HK-2 (cell line): Measurements from ENCODE around the gene PCP4L1.
"Not testable (repeated sequence)": the region's sequence is repeated elsewhere in the genome, so short reads cannot be mapped to it uniquely, and the experiment has no call there.

Experiments used
- DNase-seq: peaks from one replicate; pipeline ENCODE4 v3.0.0-alpha.2; 2018; ENCODE audit not compliant: unreplicated experiment

PCP4L1 gene

DNA sequence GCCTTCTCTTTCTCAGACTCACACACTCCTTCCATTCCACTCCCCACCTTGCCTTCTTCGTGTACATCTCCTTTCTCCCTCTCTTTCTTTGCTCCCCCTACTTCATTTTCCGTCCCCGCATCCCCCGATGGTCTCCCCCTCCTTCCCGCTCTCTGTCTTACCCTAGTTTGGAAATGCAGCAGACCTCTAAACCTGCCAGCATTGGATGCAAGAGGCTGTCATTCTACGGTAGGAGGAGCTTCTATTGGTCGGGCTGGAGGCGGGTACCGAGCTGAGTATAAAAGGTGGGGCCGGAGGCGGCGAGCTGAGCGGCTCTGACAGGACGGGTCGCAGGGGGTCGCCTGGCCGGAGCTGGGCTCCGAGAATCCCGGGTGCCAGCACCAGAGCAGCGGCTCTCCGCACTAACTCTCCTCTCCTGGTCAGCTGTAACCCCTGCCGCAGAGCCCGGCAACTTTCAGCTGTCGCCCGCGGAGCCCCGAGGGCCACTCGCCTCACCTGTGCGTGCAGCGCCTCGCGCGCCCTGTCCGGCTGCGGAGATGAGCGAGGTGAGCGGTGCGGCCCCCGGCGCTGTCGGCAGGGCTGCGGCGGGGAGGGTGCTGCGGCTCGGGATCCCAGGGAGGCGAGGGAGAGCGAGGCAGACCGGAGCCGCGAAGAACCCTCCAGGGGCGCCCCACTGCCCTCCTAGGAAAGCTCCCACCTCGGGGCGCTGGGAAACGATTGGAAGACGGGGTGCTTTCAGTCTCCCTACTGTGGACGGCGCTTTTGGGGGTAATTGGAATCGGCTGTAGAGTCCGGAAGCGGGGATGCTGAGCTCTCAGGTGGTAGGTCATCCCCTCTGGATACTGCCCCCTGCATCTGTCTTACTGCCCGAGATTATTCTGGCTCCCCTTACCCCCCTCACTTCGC lies at the start of gene PCP4L1:
TSS of gene PCP4L1 (plus strand) at position 307 of the 906 bp plus-strand sequence. CDS start at position 537, 230 bp downstream.
- DNase-seq: no peak

DNA sequence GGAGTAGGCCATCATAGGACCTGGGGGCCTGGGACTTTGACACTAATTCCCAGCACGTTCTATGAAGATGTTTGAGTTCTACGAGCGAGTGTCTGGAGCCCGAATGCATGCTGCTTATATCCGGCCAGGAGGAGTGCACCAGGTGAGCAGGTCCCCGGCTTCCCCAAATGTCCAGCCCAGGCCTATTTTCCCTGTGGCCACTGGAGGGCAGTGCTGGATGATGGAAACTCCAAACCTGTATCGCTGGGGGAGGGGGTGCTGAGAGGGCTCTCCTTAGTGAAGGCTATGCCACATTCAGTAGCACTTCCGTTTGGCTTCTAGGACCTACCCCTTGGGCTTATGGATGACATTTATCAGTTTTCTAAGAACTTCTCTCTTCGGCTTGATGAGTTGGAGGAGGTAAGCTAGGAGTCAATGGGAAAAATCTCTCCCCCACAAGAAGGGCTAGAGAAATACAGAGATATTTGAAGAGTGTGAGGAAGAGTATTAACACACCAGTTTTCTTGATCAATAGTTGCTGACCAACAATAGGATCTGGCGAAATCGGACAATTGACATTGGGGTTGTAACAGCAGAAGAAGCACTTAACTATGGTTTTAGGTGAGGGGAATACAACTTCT lies 48.6 kb upstream of the PCP4L1 start:
- peak; percentile 76 for DNase-seq

DNA sequence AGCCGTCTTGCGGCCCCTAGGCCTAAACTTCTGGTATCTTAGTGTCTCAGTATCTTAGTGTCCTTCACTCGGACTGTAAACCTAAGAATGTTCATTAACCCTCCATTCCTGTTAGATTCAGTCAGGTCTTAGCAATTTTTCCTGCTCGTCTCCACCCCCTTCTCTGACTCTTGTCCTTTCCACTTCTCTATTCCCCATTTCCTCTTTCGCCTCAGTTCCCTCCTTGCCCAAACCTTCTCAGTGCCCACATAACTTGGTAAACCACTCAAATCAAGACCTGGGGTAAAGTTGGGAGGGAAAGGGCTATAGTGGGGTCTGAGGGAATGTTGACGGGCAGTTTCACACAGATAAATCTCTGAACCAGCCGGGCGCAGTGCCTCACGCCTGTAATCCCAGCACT lies 44.2 kb upstream of the PCP4L1 start:
- DNase-seq: no peak

DNA sequence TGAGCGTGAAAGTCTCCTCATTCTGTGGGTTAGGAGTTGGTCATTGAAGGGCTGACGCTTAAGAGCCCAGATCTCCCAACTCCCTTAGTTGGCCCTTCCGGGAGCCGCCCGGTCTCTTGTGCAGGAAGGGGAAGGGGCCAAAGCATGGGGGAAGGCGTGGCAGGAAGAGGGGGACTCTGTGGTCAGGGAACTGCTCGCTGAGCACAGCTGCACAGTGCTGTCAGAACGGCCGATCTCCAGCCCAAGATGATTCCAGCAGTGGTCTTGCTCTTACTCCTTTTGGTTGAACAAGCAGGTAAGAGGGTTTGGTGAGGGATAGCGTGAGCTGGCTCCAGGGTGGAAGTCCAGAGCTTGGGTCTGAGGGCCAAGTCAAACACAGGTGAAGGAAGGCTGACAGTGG lies 43.5 kb upstream of the PCP4L1 start, which contains the start of gene FCER1G:
TSS of gene FCER1G (plus strand) at position 220 of the 400 bp plus-strand sequence. CDS start at position 247, 27 bp downstream.
- DNase-seq: no peak

DNA sequence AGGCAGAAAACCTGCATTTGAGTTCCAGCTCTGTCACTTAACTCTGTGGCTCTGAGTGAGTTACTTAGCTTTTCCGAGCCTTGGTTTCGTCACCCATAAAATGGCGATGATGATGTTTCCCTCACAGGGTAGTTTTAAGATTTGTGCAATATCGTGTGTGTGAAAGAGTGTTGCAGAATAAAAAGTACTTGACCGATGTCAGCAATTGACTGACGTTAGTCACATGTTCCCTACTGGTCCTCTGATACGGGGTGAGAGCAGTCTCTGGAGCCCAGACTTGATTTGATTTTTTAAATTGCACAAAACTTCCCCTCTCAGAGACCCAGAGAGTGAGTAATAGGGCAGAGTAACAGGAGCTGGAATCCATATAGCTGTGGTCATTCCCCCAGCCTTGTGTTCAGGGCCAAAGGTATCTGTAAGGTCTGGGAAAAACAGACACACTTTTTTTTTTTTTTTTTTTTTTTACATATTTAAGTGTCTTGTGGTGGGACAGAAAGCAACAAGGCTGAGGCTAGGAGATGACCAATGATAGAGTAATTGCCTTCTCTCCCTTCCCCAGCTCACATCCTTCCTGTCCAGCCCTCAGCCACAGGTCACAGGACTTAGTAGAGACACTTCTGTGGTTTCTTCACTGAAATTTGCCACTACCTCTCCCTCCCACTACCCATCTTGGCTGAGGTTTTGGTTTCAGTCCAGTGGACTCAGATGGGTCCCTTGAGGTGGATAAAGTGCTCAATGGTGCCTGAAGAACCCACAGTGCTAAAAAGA lies 41.4 kb upstream of the PCP4L1 start:
- DNase-seq: peak; percentile 67

DNA sequence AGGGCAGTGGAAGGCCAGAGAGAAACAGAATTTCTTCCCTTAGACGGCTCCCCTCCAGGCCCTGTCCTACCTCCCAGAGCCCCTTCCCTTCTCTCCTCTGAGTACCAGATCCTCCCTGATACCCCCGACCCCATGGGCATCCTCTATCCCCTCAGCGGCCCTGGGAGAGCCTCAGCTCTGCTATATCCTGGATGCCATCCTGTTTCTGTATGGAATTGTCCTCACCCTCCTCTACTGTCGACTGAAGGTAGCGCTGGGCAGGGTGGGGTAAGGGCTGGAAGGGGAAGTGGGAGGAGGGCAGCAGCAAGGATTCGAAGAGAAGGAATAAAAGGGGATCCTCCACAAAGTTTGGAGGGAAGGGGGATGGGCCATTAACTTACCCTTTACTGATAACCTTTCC lies 40.7 kb upstream of the PCP4L1 start:
- no peak for DNase-seq

DNA sequence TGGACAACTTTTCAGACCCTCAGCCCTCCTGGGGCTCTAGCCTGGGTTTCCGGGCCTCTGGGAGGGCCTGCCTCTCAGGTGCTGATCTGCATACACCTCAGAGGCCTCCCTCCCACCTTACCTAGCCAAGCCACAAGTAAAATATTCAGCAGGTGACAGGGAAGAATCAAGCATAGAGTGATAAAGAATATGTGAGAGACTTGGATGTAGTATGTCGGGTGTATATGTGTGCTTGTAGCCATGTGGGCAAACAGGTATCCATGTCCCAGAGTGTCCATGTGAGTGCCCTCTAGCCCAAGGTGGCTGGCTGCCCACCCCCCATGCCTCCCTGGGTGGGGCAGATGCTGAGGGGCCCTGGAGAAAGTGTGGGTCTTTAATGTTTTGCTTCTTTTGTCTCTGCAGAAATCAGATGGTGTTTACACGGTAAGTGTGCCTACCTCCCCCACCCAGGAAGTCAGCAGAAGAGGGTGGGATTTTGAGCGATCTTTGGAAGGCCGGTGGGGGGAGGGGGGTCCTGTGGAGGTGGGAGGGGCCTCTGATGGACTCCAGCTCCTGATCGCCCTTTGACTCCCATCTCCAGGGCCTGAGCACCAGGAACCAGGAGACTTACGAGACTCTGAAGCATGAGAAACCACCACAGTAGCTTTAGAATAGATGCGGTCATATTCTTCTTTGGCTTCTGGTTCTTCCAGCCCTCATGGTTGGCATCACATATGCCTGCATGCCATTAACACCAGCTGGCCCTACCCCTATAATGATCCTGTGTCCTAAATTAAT lies 40.1 kb upstream of the PCP4L1 start:
- DNase-seq: no peak

DNA sequence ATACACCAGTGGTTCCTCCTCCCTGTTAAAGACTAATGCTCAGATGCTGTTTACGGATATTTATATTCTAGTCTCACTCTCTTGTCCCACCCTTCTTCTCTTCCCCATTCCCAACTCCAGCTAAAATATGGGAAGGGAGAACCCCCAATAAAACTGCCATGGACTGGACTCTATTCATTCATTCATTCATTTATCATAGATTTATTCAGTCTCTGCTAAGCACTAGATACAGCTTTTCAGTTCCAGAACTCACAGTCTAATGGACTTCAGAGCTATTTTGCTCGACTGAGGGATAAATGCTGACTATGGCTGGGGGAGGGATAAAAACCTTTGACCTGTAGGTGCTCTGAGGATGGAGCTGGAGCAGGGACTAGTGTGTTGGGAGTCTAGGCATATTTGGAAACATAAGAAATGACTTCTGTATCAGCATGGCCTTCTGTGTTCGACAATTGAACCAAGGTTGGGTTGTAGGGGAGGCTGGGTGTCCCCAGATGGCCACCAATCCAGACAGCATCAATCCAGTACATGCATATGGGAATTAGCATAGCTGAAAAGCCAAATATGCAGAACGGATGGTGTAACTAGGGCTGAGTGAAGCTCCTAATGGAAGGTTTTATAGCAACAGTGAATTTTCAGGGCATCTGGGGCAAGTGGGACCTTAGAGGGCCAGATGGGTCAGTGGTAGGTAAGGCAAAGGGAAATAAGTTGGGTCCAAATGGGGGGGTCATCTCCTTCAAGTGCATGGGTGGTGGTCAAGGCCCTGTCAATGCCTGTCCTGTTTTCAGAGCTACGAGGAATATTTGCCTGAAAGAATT lies 39.3 kb upstream of the PCP4L1 start:
- no peak for DNase-seq

DNA sequence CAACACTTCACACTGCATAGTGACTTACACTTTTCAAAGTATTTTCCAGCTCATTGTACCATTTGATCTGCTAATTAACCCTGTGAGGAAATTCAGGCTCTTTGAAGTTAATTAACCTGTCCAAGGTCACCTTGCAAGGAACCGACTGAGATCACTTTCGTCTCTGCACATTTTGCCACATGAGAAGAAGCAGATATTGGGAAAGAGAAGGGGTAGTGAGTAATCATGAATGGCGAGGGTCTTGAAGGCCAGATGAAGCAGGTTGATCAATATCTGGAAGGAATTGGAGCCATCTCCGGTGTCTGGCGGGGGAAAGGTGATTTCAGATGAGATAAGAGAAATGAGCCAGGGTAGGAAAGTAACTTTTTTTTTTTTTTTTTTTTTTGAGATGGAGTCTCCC lies 38.5 kb upstream of the PCP4L1 start:
- DNase-seq: no peak

DNA sequence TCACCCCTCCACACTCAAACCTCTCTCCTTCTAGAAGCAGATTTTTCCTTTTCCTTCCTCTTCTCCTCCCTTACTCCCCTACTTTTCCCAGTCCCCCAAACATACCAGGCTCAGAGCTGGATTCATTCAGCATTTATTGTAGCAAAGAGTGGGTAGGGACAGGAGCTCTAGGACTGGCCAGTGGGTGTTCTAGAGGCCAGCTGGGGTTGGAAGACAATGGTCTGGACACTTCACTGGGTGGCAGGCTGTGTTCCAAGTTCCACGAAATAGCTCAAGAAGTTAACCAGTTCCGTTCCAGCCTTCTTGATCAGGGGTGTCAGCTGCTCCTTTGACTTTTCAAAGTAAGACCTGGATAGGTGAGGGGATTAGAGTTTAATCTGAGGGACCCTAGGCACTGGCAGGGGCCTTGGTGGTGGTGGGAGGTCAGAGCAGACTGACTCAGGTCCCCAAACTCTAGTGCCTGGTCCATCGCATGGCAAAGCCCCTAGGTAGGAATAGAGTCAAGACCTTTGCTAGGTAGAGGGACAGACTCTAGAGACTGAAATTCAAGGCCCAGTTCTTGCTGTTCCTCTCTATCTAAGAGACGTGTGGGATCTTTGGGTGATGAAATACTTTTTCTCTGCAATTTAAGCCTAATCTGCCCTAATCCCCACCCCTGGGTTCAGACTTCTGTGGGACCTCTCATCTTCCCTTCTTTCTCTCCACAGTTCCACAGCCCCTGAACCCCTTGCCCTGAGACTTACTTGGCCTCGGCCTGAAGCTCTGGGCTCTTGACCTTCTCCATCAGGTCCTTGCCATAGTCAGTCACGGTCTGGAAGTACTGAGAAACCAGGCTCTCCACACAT lies 36.1 kb upstream of the PCP4L1 start:
- DNase-seq: no peak

DNA sequence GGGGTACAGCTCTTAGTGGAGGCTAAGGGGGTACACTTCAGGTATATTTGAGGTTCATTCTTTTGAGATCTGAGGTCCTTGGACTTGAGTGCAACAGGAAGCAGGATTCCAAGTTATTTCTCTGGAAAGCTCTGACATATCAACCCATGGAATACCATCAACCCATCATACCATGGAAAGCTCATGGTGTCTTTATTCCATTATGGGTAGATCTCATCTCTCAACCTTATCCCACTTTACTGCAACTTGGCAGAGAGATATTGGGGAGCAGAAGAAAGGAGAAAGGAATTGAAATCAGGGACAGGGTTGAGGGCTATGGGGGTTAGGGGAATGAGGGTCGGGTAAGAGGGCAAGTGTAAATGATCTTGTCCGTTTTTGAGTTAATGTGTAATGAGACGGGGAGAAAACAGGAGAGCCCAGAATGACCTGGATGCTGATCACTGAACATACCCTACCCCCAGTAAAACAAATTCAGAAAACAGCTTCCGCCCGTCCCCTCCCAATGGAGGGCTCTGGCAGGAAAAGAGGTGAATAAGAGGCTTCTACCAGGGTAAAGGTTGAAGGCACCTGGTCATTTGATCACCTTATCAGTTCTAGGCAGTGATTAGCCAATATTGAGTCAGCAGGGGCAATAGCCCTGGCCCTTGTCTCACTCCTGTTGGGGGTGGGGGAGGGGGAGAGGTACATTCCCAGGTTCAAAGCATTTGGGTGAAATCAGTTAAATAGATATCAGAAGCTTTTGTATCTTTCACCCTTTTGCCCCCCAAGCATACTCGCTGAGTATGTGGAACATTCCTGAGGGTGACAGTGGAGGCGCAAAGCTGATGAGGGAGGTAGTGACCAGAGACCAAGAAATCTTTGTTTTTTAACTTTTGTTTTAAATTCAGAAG lies 34.5 kb upstream of the PCP4L1 start:
- DNase-seq: no peak

DNA sequence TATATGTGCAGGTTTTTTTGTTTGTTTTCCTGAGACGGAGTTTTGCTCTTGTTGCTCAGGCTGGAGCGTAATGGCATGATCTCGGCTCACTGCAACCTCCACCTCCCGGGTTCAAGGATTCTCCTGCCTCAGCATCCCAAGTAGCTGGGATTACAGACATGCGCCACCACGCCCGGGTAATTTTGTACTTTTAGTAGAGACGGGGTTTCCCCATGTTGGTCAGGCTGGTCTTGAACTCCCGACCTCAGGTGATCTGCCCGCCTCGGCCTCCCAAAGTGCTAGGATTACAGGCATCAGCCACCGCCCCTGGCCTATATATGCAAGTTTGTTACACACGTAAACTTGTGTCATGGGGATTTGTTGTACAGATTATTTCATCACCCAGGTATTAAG lies 33.9 kb upstream of the PCP4L1 start:
- not testable (repeated sequence) for DNase-seq

DNA sequence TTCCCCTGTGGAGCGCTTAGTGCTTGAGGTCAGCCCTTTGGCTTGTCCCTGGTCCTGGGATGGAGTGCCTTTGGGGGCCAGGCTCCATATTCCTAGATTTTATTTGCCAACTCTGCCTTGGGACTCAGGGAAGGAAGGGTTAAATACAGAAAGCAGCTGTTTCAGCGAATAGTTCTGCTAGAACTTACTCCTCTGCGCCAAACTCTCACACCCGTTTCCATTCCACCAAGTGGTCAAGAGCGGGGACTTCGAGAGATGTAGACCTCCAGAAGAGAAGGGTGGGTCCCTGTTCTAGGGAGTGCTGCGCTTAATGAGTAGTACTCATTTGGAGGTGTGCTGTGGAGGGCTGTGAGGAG lies 33.4 kb upstream of the PCP4L1 start:
- no peak for DNase-seq

DNA sequence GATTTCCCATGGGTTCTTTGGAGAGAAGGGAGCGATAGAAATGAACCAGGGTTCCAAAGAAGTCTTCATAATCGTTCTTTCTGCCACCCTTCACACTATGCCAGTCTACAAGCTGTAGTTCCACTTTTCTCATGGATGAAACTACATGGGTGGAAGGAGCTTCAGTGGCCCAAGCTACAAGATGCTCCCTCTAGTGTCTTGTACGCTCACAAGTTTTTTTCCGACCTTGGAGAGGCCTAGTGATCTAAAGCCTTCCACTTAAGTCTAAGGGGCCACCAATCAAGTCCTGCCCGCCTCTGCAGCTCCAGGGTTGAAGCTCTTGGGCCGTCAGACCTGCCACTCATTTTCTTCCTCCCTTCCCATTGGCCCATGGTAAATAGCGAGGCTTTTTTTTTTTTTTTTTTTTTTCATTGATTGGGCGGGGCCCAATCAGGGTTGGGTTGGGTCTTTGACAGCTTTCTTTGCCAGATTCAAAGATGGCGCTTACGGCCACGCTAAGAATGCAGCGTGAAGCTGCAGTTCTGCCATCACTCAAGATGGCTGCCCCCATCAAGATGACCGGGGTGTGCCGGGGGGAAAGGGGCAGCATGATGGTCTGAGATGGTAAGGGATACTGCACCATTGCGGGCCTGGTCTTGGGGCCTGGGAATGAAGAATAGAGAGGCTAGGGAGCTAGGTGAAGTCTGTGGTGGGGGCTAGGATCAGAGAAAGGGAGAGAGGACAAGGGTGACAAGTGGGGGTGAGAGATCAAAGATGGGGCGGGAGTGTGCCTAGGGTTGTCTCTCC lies 32.8 kb upstream of the PCP4L1 start, which contains the start of gene TOMM40L:
TSS of gene TOMM40L (plus strand) at position 527 of the 786 bp plus-strand sequence. CDS start 430 bp downstream, outside the sequence.
- peak; percentile 89 for DNase-seq

DNA sequence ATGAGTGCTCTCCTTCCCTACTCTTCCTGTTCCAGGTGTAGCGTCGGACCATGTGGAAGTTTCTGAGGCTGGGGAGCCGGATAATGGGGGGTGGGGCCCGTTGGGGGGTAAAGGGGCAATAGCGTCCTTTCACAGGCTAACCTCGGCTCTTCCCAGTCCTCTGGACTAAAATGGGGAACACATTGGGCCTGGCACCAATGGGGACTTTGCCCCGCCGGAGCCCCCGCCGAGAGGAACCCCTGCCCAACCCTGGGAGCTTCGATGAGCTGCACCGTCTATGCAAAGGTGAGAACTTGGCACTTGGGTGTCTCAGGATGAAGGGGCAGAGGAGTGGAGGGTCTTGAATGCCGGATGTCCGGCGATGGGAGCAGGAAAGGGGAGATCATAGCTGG lies 32.2 kb upstream of the PCP4L1 start:
- peak; percentile 18 for DNase-seq

DNA sequence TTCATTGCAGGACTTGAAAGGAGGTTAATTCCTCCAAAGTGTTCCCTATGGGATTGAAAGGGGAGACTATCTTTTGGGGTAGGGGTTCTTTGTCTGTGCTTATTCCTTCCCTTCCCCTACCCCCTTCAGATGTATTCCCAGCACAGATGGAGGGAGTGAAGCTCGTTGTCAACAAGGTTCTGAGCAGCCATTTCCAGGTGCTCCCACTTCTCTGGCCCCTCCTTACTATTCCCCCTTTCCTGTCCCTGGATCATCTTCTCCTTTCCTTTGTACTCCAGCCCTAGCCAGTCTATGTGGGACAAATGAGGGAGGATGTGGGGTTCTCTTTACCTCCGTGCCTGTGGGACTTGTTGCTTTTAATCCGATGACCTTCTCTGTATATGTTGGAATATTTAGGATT lies 31.8 kb upstream of the PCP4L1 start:
- no peak for DNase-seq

DNA sequence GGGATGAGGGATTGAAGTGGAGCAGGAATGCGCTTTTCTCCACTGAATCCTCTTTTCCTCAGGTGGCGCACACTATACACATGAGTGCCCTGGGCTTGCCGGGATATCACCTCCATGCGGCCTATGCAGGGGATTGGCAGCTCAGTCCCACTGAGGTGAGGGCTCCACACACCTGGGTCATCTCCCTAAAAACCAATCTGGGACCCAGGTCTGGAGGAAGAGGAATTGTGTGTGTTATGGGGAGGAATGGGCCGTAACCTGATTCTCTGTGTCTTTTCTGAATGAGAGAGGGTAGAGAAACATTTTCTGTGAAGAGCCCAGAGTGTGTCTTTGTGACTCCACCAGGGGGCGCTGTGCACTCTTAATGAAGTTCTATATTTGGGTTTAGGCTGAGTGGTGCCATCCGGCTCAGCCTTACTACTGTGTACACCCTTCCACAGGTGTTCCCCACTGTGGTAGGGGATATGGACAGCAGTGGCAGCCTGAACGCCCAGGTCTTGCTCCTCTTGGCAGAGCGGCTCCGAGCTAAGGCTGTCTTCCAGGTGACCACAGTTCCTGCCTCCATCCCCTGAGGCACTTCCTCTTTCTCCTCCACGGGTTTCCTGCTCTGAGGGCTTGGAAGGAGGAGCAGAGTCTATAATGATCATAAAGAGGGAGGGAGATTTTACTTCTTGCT lies 31.2 kb upstream of the PCP4L1 start:
- DNase-seq: peak; percentile 73
